Rectal smooth muscle tissue (tissue), 1 donor: ENCODE measurements around the gene DZANK1.
"Not testable (repeated sequence)": the region's sequence is repeated elsewhere in the genome, so short reads cannot be mapped to it uniquely, and the experiment has no call there.

Experiments used
- H3K27ac ChIP-seq: one replicate; pipeline ENCODE4 v1.7.0; 2013; ENCODE audit warnings: low read depth, low read length, inconsistent platforms
- H3K27me3 ChIP-seq: one replicate; pipeline ENCODE4 v1.7.0; 2013; ENCODE audit warnings: low read length; ENCODE audit not compliant: control insufficient read depth, insufficient read depth
- H3K36me3 ChIP-seq: one replicate; pipeline ENCODE4 v1.7.0; 2013; ENCODE audit warnings: low read length; ENCODE audit not compliant: control insufficient read depth, insufficient read depth
- H3K4me1 ChIP-seq: one replicate; pipeline ENCODE4 v1.7.0; 2013; ENCODE audit warnings: low read length; ENCODE audit not compliant: control insufficient read depth, insufficient read depth
- H3K4me3 ChIP-seq: one replicate; pipeline ENCODE4 v1.7.0; 2013; ENCODE audit warnings: low read length
- H3K9ac ChIP-seq: one replicate; pipeline ENCODE4 v1.7.0; 2013; ENCODE audit warnings: low read length

Gene DZANK1

GRCh38 chr20:18395544-18395943 lies 71.3 kb downstream of the DZANK1 start:
- Histone ChIP-seq H3K4me3 (no peak overlapping the region), H3K27ac (no peak overlapping the region), H3K36me3 (no peaks in the 10 kb centered on the region), H3K27me3 (no peaks in the 10 kb centered on the region), H3K4me1 (no peaks in the 10 kb centered on the region), H3K9ac (no peak overlapping the region)

GRCh38 chr20:18394363-18394762 lies 72.5 kb downstream of the DZANK1 start:
- H3K27me3 ChIP-seq = no peaks in the 10 kb centered on the region
- H3K9ac ChIP-seq = no peak overlapping the region
- H3K27ac ChIP-seq = no peak overlapping the region
- no peak overlapping the region for H3K4me3 ChIP-seq
- H3K4me1 ChIP-seq = no peaks in the 10 kb centered on the region
- H3K36me3 ChIP-seq = no peaks in the 10 kb centered on the region

- Histone ChIP-seq H3K9ac (no peak overlapping the region), H3K27me3 (no peaks in the 10 kb centered on the region), H3K36me3 (no peaks in the 10 kb centered on the region), H3K27ac (no peak overlapping the region), H3K4me1 (no peaks in the 10 kb centered on the region), H3K4me3 (no peak overlapping the region)
Observed at GRCh38 chr20:18391686-18392085, 75.1 kb downstream of the DZANK1 start.

DNA sequence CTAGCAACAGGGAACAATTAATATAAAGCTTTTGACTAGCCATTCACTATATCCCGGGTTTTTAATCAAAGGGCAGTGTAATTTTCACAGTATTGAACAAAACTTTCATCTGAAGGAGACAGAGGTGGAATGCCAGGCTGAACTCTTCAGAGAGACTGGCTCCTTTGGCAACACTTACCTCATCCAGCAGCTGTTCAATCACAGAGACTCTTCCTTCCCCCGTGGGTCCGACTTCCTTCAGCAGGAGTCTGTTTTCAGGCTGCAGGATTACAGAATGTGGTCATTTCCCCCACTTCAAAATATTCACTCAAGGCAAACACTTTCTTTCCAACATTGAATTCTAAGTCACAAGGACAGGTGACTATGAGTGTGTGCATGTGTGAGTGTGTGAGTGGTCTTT lies 76.6 kb downstream of the DZANK1 start:
- Histone ChIP-seq H3K4me3 (no peak overlapping the region), H3K27me3 (no peaks in the 10 kb centered on the region), H3K4me1 (no peaks in the 10 kb centered on the region), H3K27ac (no peak overlapping the region), H3K9ac (no peak overlapping the region), H3K36me3 (no peaks in the 10 kb centered on the region)

DNA sequence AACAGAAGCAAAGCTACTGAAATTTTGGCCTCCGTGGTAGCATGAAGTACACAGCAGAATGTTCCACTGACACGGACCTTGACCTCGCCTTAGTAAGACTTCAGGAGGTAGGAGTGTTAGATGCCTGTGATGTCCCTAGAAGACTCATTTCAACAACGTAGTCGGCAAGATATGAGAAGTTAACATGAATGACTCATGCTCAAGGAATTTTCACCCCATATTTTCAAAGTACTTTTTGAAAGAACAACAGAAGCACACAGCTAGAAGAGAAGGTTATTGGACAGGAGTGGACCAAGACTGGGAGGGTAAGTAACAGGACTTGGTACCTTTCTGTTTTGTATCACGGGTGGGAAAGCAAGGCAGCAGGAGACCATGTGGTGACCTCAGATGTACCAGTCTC lies 78.0 kb downstream of the DZANK1 start:
- Histone ChIP-seq H3K27ac (no peak overlapping the region), H3K4me3 (no peak overlapping the region), H3K36me3 (no peaks in the 10 kb centered on the region), H3K27me3 (no peaks in the 10 kb centered on the region), H3K4me1 (no peaks in the 10 kb centered on the region), H3K9ac (no peak overlapping the region)

DNA sequence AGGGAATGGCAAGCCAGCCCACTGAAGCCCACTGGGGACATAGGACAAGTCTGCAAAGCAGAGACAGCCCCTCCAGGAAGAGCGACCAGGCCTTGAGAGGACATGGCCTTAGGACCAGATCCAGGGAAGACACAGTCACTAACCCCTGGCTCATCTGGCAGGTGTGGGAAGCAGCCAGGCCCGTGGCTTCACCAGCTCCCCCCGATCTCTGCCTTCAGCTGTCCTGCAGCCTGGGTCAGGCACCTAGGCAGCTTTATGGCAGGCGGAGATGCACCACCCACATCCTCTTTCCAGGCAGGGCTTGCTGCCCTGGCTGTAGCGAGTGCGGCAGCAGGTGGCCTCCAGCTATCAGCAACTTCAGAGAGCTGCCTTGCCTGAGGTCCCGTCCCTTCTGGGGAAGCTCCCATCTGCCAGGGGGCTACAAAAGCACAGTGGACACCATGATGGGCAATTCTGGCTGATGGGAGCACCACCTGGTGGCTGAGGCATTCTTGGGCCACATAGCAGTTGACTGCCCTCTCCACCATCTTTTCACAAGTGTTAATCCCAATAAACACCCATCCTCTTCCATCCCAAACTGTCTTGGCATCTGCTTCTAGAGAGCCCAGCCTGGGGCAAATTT lies 85.8 kb downstream of the DZANK1 start:
- no peaks in the 10 kb centered on the region for H3K36me3 ChIP-seq
- H3K9ac ChIP-seq = no peak overlapping the region
- no peaks in the 10 kb centered on the region for H3K27me3 ChIP-seq
- H3K27ac ChIP-seq = no peak overlapping the region
- H3K4me3 ChIP-seq = no peak overlapping the region
- H3K4me1 ChIP-seq = no peaks in the 10 kb centered on the region

- H3K4me3 ChIP-seq = no peak overlapping the region
- no peaks in the 10 kb centered on the region for H3K36me3 ChIP-seq
- H3K4me1 ChIP-seq = no peaks in the 10 kb centered on the region
- no peak overlapping the region for H3K9ac ChIP-seq
- no peaks in the 10 kb centered on the region for H3K27me3 ChIP-seq
- H3K27ac ChIP-seq = no peak overlapping the region
Observed at GRCh38 chr20:18377896-18378481, 88.8 kb downstream of the DZANK1 start.

- H3K4me3 ChIP-seq, H3K4me1 ChIP-seq, H3K27me3 ChIP-seq, H3K27ac ChIP-seq, H3K9ac ChIP-seq, H3K36me3 ChIP-seq: not testable (repeated sequence)
Observed at GRCh38 chr20:18375551-18375950, 91.3 kb downstream of the DZANK1 start.

- H3K27ac ChIP-seq = no peak overlapping the region
- no peaks in the 10 kb centered on the region for H3K4me1 ChIP-seq
- no peak overlapping the region for H3K4me3 ChIP-seq
- H3K36me3 ChIP-seq = no peaks in the 10 kb centered on the region
- H3K27me3 ChIP-seq = no peaks in the 10 kb centered on the region
- no peak overlapping the region for H3K9ac ChIP-seq
Observed at GRCh38 chr20:18372296-18372695, 94.5 kb downstream of the DZANK1 start.

DNA sequence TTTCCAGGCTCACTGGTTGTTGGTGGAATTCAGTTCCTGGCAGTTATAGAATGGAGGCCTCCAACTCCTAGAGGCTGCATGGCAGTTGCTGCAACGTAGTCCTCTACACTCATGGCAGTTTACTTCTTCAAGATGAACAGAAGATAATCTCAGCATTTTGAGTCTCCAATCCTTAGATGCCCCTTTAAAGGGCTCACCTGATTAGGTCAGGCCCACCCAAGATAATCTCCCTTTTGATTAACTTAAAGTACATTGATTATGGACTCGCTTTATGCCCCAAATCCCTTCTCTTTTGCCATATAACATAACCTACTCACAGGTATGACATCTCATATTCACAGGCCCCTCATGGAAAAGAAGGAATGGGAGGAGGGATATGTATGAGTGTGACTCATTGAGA lies 102.1 kb downstream of the DZANK1 start:
- H3K36me3 ChIP-seq = no peaks in the 10 kb centered on the region
- no peak overlapping the region for H3K4me3 ChIP-seq
- H3K9ac ChIP-seq = no peak overlapping the region
- no peak overlapping the region for H3K27ac ChIP-seq
- no peaks in the 10 kb centered on the region for H3K4me1 ChIP-seq
- H3K27me3 ChIP-seq = no peaks in the 10 kb centered on the region

DNA sequence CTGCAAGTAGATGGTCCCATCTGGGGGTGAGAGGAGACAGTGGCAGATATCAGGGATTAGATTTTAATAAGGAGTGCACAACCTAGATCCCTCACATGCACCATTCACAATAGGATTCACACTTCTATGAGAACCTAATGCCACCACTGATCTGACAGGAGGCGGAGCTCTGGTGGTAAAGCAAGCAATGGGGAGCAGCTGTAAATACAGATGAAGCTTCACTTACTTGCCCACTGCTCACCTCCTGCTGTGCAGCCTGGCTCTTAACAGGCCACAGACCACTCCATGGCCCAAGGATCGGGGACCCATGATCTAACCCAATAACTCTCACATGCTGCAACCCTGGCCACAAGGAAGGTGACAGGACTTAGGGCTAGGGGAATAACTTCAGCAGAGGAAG lies 103.1 kb downstream of the DZANK1 start:
- H3K9ac ChIP-seq = no peak overlapping the region
- H3K27ac ChIP-seq = no peak overlapping the region

GRCh38 chr20:18362916-18363315 lies 103.9 kb downstream of the DZANK1 start:
- H3K9ac ChIP-seq = no peak overlapping the region
- H3K4me3 ChIP-seq = no peak overlapping the region
- H3K36me3 ChIP-seq = no peaks in the 10 kb centered on the region
- H3K27me3 ChIP-seq = no peaks in the 10 kb centered on the region
- no peaks in the 10 kb centered on the region for H3K4me1 ChIP-seq
- no peak overlapping the region for H3K27ac ChIP-seq

More for the DNA sequence above, 103.1 kb downstream of the DZANK1 start:
- Histone ChIP-seq H3K4me3 (no peak overlapping the region), H3K4me1 (no peaks in the 10 kb centered on the region), H3K27me3 (no peaks in the 10 kb centered on the region), H3K36me3 (no peaks in the 10 kb centered on the region)

GRCh38 chr20:18361678-18362077 lies 105.2 kb downstream of the DZANK1 start:
- Histone ChIP-seq H3K27me3 (no peaks in the 10 kb centered on the region), H3K4me3 (no peak overlapping the region), H3K4me1 (no peaks in the 10 kb centered on the region), H3K27ac (no peak overlapping the region), H3K36me3 (no peaks in the 10 kb centered on the region), H3K9ac (no peak overlapping the region)
